Ishikawa (cell line): Measurements from ENCODE around the gene FAIM2.

Experiments
- CEBPB ChIP-seq: IDR thresholded peaks from 2 replicates; pipeline ENCODE4 v1.6.1; 2012
- EGR1 ChIP-seq: IDR thresholded peaks from 2 replicates; pipeline ENCODE4 v1.6.1; 2012
- EP300 ChIP-seq: IDR thresholded peaks from 2 replicates; pipeline ENCODE4 v1.6.1; 2012; ENCODE audit warnings: borderline replicate concordance
- TAF1 ChIP-seq: IDR thresholded peaks from 2 replicates; pipeline ENCODE4 v1.6.1; 2012; ENCODE audit warnings: low read depth, mild to moderate bottlenecking
- TCF12 ChIP-seq: IDR thresholded peaks from 2 replicates; pipeline ENCODE4 v1.6.1; 2012; ENCODE audit warnings: low read depth
- TF ChIP-seq, protein P1 (sequence below): IDR thresholded peaks from 2 replicates; pipeline ENCODE4 v1.6.1; 2012; ENCODE audit warnings: low read depth, mild to moderate bottlenecking
- TF ChIP-seq, protein P2 (sequence below): IDR thresholded peaks from 2 replicates; pipeline ENCODE4 v1.6.1; 2012

DNA sequence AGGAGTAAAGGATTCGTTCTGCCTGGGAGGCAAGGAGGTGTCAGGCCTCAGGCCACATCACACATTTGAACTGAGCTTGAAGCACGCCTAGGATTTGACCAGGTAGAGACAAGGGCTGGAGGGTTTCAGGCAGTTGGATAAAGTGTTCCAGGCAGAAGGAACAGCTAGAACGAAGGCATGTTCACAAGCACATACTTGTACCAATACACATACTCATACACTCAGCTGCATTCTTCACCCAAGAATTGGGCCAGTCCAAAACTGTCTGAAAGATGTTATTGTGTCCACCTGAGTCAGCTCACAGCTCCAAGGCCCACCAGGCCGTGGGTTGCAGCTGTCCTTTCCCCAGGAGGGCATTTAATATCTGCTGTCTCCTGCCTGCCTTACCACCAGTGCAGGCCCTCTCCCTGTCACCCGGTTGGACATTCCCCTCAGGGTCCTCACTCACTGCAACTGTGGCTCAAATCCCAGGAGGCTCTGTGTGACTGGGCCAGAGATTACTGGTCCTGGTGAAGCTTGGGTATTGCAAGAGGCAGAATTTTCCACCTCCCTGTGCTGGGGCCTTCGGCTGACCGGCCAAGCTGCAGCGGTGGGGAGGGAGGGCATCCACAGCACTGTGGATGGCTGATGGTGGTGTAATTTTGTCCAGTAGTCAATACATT is 34.1 kb upstream of the FAIM2 start:
- TF ChIP-seq EGR1 (no peak), CEBPB (no peak), TCF12 (no peak), EP300 (no peak), TAF1 (no peak)
- TF ChIP-seq, protein P1, sequence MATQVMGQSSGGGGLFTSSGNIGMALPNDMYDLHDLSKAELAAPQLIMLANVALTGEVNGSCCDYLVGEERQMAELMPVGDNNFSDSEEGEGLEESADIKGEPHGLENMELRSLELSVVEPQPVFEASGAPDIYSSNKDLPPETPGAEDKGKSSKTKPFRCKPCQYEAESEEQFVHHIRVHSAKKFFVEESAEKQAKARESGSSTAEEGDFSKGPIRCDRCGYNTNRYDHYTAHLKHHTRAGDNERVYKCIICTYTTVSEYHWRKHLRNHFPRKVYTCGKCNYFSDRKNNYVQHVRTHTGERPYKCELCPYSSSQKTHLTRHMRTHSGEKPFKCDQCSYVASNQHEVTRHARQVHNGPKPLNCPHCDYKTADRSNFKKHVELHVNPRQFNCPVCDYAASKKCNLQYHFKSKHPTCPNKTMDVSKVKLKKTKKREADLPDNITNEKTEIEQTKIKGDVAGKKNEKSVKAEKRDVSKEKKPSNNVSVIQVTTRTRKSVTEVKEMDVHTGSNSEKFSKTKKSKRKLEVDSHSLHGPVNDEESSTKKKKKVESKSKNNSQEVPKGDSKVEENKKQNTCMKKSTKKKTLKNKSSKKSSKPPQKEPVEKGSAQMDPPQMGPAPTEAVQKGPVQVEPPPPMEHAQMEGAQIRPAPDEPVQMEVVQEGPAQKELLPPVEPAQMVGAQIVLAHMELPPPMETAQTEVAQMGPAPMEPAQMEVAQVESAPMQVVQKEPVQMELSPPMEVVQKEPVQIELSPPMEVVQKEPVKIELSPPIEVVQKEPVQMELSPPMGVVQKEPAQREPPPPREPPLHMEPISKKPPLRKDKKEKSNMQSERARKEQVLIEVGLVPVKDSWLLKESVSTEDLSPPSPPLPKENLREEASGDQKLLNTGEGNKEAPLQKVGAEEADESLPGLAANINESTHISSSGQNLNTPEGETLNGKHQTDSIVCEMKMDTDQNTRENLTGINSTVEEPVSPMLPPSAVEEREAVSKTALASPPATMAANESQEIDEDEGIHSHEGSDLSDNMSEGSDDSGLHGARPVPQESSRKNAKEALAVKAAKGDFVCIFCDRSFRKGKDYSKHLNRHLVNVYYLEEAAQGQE: no peak
- TF ChIP-seq, protein P2, sequence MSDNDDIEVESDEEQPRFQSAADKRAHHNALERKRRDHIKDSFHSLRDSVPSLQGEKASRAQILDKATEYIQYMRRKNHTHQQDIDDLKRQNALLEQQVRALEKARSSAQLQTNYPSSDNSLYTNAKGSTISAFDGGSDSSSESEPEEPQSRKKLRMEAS: no peak
